Activated T-cell treated with anti-CD3 and anti-CD28 coated beads, Interleukin-2, amount 50 U/mL, for 1 hour (primary cell): Measurements from ENCODE around the gene FCAMR.

Experiments
- DNase-seq: peaks from one replicate; pipeline ENCODE4 v3.0.0-alpha.2; 2020

Gene FCAMR

GRCh38 chr1:206998816-206999215 is 28.6 kb upstream of the FCAMR start:
- DNase-seq = no peak

- DNase-seq = no peak
Measured at GRCh38 chr1:206992790-206993189, 22.5 kb upstream of the FCAMR start.

GRCh38 chr1:206987873-206988272 is 17.6 kb upstream of the FCAMR start:
- no peak for DNase-seq

GRCh38 chr1:206986885-206987284 is 16.6 kb upstream of the FCAMR start:
- no peak for DNase-seq

- no peak for DNase-seq
Measured at GRCh38 chr1:206986402-206986801, 16.1 kb upstream of the FCAMR start.

GRCh38 chr1:206985162-206985749 is 15.0 kb upstream of the FCAMR start:
- DNase-seq = no peak

GRCh38 chr1:206982216-206982615 is 12.0 kb upstream of the FCAMR start:
- peak; percentile 67 for DNase-seq

- no peak for DNase-seq
Measured at GRCh38 chr1:206979379-206980043, 9.3 kb upstream of the FCAMR start.

- DNase-seq = no peak
Measured at GRCh38 chr1:206978259-206978658, 8.0 kb upstream of the FCAMR start.

- no peak for DNase-seq
Measured at GRCh38 chr1:206975306-206975705, 5.0 kb upstream of the FCAMR start.

GRCh38 chr1:206974140-206974539 is 3.9 kb upstream of the FCAMR start:
- DNase-seq = no peak

GRCh38 chr1:206972728-206973127 is 2.5 kb upstream of the FCAMR start:
- no peak for DNase-seq

- no peak for DNase-seq
Measured at GRCh38 chr1:206971029-206971655, 882 bp upstream of the FCAMR start.

GRCh38 chr1:206969090-206969489 is 1.2 kb downstream of the FCAMR start:
- no peak for DNase-seq

- DNase-seq = no peak
Measured at GRCh38 chr1:206967096-206967849, 3.0 kb downstream of the FCAMR start.

- DNase-seq = no peak
Measured at GRCh38 chr1:206965781-206966180, 4.5 kb downstream of the FCAMR start.

- no peak for DNase-seq
Measured at GRCh38 chr1:206963740-206964139, 6.5 kb downstream of the FCAMR start.

- no peak for DNase-seq
Measured at GRCh38 chr1:206963119-206963712, 7.0 kb downstream of the FCAMR start.

GRCh38 chr1:206962272-206962671 is 8.0 kb downstream of the FCAMR start:
- no peak for DNase-seq

- no peak for DNase-seq
Measured at GRCh38 chr1:206961668-206962067, 8.6 kb downstream of the FCAMR start.

GRCh38 chr1:206960676-206961386 is 9.4 kb downstream of the FCAMR start:
- no peak for DNase-seq

- DNase-seq = no peak
Measured at GRCh38 chr1:206958144-206958543, 12.1 kb downstream of the FCAMR start.

GRCh38 chr1:206957639-206958038 is 12.6 kb downstream of the FCAMR start:
- DNase-seq = no peak
